Stimulated activated CD8-positive, alpha-beta memory T cell treated with anti-CD3 and anti-CD28 coated beads, Interleukin-12 subunit alpha, Interleukin-12 subunit beta, amount 100 ng/mL, for 1 hour (primary cell): Measurements from ENCODE around the gene ZNF132.
"Not testable (repeated sequence)": the region's sequence is repeated elsewhere in the genome, so short reads cannot be mapped to it uniquely, and the experiment has no call there.

Experiments
- DNase-seq: peaks from one replicate; pipeline ENCODE4 v3.0.0-alpha.2; 2020; ENCODE audit warnings: low read depth

The ZNF132 gene

DNA sequence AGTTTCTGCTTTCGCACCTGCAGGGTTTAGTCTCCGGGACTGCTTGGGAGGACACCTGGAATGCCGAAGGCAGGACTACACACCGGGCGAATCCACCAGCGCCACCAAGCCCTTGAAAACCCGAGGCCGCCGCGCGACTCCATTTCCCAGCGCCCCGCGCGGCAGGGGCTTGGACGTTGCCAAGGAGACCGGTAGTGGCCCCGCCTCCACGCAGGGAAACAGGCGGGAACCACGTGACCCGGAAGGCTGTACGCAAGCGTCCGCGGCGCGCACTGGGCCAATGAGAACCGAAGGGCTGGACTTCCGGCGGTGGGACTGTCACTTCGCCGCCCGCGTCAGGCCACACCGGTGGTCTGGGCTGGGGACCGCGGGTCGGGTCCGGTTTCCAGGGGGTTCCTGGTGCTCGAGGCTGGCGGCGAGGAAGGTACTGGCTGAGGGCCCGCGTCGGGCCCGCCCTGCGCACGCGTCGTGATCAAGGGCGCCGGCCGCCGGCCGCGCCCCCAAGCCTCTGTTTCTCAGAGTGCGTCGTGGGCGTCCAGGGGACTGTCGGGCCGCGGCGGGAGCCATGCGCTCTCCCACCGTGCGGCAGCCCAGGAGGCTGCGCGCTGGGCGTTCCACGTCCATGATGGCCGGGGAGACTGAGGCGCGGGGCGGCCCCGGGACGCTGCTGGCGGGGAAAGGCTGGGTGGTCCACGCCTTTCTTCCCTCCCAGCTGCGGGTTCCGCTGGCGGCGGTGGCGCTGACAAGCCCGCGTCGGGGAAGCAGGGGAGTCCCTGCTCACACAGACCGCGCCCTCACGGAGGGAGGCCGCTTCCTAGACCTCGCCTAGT is 27.0 kb upstream of the ZNF132 start, which contains the start of gene ZNF324:
ZNF324 (plus strand) TSS at position 321 of the 830 bp plus-strand sequence. CDS start 2,106 bp downstream, outside the sequence.
- DNase-seq: peak; percentile 98

DNA sequence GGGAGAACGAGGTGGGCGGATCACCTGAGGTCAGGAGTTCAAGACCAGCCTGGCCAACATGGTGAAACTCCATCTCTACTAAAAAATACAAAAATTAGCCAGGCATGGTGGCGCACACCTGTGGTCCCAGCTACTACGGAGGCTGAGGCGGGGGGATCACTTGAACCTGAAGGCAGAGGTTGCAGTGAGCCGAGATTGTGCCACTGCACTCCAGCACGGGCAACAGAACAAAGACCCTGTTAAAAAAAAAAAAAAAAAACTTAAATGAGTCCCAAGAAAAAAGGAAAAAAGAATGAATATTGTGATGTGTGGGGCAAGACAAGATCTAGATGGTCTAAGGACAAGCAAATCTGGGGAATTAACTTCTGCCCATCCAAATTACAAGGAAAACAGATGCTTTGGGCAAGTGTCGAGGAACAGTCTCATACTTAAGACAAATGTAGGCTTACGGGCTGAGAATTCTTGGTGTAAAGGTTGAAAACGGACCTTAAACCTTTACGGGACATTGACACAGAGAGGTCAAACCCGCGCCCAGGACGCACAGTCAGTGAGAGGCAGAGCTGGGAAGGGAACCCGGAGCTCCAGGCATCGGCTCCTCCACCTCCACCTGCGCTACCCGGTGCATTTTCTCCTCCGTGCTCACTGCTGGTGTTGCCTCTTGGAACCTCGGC is 26.3 kb upstream of the ZNF132 start:
- DNase-seq: no peak

DNA sequence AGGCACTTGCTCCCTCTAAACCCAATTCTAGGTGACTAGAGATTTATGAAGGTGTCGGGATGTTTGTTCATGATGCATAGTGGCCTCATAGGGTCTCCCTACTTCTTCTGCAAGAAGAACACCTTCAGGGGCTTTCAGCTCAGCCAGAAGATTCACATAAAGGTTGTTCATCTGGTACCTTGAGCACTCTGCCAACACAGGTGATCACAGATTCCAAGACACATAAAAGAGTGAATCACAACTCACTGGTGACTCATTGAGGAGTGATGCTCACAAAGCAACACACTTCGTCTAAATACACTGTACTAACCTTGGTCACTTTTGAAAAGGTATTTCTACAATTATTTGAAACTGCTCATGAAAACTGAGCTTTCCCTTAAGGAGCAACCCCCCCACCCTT is 20.1 kb upstream of the ZNF132 start:
- DNase-seq: no peak

DNA sequence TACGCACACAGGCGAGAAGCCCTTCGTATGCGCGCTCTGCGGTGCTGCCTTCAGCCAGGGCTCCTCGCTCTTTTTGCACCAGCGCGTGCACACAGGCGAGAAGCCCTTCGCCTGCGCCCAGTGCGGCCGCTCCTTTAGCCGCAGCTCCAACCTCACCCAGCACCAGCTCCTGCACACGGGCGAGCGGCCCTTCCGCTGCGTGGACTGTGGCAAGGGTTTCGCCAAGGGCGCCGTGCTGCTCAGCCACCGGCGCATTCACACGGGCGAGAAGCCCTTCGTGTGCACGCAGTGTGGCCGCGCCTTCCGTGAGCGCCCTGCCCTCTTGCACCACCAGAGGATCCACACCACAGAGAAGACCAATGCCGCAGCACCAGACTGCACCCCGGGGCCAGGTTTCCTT is 16.2 kb upstream of the ZNF132 start:
- DNase-seq: no peak

- DNase-seq: no peak
Measured at GRCh38 chr19:58455306-58455705, 15.4 kb upstream of the ZNF132 start.

- DNase-seq: no peak
Measured at GRCh38 chr19:58453743-58454142, 13.8 kb upstream of the ZNF132 start.

DNA sequence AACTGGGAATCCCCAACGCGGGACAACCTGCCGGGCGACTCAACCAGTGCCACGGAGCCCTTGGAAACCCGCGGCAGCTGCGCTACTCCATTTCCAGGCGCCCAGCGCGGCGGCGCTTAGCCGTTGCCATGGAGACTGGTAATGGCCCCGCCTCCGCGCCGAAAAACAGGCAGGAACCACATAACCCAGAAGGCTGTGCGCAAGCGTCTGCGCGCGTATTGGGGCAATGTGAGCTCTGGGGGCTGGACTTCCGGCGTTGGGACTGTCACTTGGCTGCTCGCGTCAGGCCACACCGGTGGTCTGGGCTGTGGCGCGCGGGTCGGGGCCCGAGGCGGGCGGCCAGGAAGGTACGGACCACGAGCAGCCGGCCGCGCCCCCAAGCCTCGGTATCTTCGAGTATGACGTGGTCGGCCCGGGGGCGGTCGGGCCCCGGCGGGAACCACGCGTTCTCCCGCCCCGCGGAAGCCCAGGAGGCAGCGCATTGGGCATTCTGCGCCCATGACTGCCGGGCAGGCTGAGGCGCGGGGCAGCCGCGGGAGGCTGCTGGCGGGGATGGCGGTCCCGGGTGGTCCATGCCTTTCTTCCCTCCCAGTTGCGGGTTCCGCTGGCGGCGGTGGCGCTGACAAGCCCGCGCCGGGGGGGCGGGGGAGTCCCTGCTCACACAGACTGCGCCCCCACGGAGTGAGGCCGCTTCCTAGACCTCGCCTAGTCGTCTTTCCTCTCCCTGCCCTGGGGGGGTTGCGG is 11.6 kb upstream of the ZNF132 start, which contains the start of gene ZNF324B:
ZNF324B (plus strand) TSS at position 265 of the 744 bp plus-strand sequence. CDS start 2,080 bp downstream, outside the sequence.
- DNase-seq: peak; percentile 95

- no peak for DNase-seq
Measured at GRCh38 chr19:58450856-58451357, 11.0 kb upstream of the ZNF132 start.

- not testable (repeated sequence) for DNase-seq
Measured at GRCh38 chr19:58449980-58450379, 10.0 kb upstream of the ZNF132 start.

- not testable (repeated sequence) for DNase-seq
Measured at GRCh38 chr19:58448860-58449259, 8.9 kb upstream of the ZNF132 start.

- DNase-seq: not testable (repeated sequence)
Measured at GRCh38 chr19:58442986-58443385, 3.0 kb upstream of the ZNF132 start.

DNA sequence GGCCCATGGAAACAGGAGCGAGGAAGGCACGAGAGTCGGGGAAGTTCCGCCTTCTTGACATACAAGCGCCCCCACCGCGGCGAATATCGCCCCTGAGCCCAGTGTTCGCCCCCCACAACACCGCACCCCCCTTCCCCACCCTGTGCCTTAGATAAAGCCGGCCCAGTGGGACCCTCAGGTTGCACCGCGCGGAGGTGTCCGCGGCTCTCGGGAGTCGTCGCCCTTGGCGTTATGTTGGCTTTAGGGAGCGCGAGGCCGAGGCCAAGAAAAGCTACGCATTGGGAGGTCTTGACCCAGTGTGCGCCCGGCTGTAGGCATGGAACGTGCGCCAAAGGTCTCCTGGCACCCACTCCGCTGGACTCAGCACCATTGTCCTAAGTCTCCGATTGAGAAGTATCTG is 603 bp upstream of the ZNF132 start:
- DNase-seq: no peak

DNA sequence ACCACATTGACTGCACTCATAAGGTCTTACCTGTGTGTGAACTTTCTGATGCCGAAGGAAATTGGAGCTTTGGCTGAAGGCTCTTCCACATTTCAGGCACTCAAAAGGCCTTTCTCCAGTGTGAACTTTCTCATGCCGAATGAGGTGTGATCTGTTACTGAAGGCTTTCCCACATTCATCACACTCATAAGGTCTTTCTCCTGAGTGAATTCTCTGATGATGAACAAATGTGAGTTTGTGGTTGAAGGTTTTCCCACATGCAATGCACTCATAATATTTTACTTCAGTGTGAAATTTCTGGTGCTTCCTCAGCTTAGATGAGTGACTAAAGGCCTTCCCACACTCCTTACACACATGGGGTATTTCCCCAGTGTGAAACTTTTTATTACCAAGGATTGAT is 5.7 kb downstream of the ZNF132 start:
- no peak for DNase-seq

DNA sequence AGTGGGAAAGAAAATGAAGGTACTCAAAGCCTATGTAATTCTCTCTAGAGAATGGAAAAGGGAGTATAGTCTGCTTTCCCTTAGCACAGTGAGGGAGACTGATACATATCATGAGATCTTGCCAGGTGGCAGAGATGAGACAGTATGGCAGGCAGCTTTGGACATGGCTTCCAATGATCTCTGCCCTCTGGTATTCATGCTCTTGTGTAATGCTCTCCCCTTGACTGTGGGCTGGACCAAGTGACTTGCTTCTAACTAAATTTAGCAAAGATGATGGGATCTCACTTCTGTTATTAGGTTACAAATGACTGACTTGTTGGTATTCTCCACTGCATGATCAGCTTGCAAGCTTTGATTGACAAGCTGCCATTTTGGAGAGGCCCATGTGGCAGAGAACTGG is 10.2 kb downstream of the ZNF132 start:
- no peak for DNase-seq

DNA sequence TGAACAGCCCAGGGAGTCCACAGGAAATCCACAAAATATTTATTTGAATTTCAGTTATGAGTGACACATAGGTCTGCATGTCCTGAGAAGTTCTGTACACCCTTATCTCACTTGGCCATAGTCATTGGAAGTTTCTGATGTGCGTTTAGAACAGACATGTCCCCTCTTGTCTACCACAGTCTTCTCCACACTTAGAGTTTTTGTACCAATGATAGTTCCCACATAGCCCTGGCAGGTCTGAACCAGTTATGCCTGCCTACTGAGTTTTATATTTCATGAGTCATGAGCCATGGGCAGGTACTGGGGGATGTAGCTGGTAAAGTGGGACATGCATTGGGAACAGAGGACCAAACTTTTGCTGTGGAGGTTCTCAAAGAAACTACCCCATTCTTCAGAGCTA is 11.3 kb downstream of the ZNF132 start:
- DNase-seq: no peak

DNA sequence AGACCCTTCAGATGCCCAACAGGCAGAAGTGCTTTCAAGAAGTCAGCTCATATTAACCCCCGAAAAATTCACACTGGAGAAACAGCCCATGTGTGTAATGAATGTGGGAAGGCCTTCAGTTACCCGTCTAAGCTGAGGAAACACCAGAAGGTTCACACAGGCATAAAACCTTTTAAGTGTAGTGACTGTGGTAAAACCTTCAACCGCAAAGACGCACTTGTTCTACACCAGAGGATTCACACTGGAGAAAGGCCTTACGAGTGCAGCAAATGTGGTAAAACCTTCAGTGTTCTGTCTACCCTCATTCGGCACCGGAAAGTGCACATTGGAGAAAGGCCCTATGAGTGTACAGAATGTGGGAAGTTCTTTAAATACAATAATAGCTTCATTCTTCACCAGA is 22.9 kb downstream of the ZNF132 start:
- no peak for DNase-seq

- no peak for DNase-seq
Measured at GRCh38 chr19:58416604-58417003, 23.3 kb downstream of the ZNF132 start.

DNA sequence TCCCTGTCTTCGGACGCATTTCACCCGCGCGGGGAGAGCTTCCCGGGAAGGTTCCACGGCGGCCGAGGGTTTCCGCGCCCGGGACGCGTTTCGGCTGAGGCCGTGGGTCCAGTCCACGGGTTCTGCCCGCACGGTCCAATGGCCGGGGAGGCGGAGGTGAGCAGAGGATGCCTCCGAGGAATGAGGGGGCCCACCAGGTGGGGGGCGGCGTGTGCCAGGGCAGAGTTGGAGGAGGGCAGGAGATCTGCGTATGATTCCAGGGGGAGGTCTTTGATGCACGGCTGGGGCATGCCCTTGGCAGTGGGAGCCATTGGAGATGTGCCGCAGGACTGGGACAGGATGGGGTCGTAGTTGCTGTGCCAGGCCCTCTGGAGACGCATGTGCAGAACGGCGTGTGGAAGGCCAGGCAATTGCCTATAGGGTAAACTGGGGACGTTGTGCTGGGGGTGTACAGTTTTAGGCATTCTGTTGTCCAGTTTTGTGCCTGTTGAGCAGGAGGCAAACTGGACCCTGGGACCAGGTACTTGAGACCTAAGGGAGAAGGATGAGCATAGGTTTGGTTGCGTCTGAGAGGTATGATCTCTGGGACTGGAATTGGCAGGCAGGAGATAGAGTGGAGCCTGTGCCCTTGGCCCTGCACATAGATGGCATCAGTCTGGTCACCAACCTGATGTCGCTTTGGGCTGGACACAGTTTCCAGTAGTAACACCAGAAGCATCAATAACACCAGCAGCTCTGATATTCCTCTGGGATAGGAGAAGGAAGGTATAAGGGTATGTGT is 30.8 kb downstream of the ZNF132 start:
- DNase-seq: no peak

DNA sequence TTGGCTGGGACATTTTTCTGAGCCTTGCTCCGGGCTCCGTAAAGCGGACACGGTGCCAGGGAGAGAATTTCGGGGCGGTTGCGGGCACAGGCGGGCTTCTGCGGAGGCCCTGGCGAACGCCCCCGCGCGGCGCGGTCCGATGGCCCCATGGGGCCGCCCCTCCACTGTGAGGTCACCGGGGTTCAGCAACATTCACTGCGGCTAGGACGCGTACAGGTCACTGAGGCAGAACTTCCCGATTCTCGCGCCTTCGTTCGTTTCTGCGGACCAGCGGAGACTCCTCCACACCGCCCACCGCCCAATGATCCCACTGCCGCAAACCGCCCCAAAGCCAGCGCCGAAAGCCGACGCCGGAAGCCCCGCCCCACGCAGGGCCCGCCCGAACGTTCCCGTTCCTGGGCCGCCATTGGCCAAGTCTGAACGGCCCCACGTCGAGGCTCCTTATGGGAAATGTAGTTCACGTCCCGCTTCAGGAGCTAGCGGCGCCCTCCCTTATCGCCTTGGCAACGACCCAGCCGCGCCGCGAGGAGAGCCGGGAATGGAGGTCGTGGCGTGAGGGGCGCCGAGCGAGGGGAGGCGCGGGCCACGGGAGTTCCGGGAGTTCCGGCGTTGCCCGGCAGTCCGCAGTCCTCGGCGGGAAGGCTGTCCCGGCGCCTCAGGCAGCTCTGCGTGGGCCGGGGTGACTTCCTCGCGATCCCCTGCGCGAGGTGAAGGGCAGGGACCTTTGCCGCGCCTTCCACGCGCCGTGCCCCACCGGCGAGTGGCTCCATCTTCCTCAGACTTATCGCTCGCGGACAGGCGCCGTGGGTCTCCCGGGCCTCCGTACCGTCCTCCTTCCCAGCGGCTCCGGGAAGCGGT is 31.6 kb downstream of the ZNF132 start, which contains the start of gene ZNF584:
ZNF584 (plus strand) TSS at position 498 of the 858 bp plus-strand sequence. CDS start 499 bp downstream, outside the sequence.
- peak; percentile 88 for DNase-seq

DNA sequence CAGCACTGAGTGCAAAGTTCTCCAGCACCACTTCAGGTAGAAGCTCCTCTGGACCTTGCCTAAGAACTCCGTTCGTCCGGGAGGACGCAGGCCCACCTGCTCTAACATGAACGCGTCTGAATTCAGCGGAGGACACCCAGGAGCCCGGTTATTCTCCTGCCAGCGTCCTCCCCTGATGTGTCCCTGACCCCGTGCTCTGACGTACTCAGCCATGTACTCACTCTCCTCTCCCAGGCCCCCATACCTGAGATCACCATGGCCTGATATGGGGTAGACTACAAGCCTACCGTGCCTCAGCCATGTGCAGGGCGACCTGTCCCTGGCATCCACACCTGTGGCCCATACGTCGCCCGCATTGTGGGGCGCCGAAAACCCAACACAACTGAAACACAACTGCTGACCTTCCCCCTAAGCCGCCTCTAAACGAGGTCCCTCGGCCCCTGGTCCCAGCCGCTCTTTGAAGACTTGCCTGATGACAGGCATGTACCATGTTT is 32.2 kb downstream of the ZNF132 start:
- no peak for DNase-seq
